GM18867 (cell line): ENCODE measurements around the gene CCDC50.

Experiments
- ATAC-seq: cut with Tn5 transposase; IDR thresholded peaks from one replicate; pipeline ENCODE4 v1.9.1; 2021; ENCODE audit warnings: mild to moderate bottlenecking, moderate library complexity; ENCODE audit not compliant: unreplicated experiment

Gene CCDC50

GRCh38 chr3:191345334-191345733, 16.1 kb downstream of the CCDC50 start:
- ATAC-seq: no peak

- ATAC-seq: no peak
These were observed 18.0 kb downstream of the CCDC50 start for GRCh38 chr3:191347228-191347627.

DNA sequence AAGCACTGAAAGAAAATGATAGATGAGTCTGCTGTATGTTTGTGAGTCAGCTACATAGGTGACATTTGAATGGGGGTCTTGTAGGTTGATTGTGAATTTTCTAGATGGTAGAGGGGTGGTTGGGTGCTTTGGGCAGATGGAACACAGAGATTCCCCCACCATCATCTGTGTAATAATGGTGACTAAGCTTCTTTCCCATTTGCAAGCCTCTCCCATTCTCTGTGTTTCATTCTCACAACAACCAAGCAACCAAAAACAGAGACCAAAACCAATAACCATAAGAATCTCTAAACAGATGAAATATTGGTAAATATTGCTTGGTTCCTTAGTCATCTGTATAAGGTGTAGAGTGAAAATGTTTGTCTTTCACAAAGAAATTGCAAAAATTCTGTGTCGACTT, 18.9 kb downstream of the CCDC50 start:
- no peak for ATAC-seq

DNA sequence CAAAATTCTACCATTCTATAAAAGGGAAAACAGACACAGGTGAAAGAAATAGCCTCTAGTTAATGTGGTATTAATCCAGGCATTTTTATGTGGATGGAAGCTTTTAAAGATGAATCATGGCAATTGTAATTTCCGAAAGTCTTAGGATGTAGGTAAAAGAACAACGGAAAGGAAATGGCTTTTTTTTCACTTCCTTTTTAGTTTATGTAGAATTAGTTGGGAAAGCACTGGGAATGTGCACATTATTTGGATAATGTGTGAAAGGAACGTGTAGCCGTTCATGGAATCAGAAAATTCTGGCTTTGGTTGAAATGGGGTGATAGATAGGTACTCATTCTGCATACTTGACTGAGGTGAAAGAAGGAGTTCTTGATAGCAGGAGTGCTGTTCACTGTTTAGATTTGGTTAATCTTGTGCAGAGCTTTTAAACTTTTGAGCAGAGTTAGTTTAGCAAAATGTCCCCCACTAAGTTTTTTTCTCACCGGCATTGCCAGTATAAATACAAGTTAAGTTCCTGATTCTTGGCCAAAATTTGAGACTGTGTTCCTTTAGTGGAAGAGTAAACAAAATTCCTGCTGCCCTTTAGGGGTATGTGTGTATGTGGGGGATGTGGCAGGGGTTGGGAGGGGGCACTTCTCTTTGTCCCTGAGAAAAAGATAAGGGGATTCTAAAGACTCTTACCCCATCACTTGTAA, 21.3 kb downstream of the CCDC50 start:
- ATAC-seq: no peak

DNA sequence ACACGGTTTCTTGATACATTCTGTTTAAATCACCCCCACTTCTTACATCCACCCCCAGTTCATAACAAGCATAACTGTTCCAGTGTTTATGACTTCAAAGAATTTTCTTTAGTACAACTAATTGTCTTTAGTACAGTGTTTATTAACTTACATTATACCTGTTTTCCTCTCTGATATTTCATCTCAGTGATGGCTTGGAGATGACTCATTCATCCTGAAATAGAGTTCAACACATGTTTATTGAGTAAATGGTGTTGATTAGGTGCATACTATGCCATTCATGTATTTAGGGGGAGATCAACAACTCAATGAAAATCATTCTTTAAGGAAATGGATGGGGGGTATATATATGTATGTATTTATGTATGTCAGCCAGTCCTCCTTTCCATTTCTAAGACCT, 22.8 kb downstream of the CCDC50 start:
- ATAC-seq: no peak

GRCh38 chr3:191353022-191353777, 24.0 kb downstream of the CCDC50 start:
- ATAC-seq: no peak

GRCh38 chr3:191355406-191355805, 26.2 kb downstream of the CCDC50 start:
- peak; percentile 77 for ATAC-seq

DNA sequence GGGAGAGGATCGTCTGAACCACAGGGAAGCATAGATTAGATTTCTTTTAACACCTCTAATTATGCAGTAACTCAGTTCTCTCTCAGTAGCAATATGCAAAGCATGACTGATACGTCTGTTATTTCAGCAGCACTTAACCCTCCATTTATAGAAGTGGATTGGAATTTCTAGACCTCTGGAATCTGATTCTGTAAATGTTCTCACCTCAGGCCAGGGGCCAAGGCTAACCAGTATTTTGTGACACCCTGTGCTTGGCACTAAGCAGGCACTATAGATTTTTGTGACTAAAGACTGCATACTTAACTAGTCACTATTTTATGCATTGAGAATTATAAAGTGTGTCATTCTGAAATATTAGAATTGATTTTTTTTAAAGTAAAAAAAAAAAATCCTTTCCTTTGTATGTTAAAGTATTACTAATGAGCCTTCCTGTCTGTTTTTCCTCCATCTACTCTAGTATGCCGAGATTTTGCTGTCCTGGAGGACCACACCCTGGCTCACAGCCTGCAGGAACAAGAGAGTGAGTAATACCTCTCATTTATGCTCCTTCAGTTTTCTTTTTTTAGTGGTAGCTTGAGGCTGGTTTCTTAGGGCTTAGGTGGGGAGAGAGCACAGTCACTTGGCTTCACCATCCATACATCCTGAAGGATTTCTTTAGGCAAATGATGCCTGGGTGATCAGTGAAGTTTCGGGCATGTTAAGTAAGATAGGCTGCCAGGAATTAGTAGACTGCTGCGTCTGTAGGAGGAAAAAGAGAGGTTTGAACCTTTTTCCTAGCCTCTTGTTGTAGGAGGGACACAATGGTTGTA, 27.6 kb downstream of the CCDC50 start:
- ATAC-seq: peak; percentile 31

DNA sequence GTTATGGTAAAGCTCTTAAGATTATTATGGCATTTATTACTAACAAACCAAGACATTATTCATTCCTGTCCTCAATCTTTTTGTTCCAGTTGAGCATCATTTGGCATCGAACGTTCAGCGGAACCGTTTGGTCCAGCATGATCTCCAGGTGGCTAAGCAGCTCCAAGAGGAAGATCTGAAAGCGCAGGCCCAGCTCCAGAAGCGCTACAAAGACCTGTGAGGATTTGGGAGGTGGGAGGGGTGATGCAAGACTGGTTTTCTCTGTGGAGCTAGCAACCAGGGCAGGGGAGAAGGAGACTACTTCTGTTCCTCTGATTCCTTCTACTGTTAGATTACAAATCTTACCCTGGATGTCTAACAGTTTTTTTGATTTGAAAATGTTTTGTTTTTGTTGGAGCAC, 28.7 kb downstream of the CCDC50 start:
- ATAC-seq: no peak

GRCh38 chr3:191358929-191359328, 29.7 kb downstream of the CCDC50 start:
- ATAC-seq: no peak

DNA sequence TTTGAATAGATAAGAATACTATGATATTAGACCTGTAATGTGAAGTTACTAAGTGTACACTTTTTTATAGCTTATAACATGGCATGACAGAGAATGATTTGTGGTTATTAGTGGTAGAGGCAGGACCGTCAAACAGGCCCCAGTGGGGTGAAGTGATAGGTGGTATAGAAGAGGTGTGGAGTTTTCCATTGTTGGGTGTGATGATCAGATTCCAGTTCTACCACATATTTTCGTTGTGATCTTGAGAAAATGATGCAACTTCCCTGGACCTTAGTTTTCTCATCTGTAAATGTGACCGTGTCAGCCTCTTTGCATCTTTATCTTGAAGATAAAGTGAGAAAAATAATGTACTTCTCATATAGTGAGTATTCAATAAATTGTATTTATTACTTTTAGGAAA, 31.4 kb downstream of the CCDC50 start:
- no peak for ATAC-seq

GRCh38 chr3:191361456-191361855, 32.3 kb downstream of the CCDC50 start:
- ATAC-seq: no peak

DNA sequence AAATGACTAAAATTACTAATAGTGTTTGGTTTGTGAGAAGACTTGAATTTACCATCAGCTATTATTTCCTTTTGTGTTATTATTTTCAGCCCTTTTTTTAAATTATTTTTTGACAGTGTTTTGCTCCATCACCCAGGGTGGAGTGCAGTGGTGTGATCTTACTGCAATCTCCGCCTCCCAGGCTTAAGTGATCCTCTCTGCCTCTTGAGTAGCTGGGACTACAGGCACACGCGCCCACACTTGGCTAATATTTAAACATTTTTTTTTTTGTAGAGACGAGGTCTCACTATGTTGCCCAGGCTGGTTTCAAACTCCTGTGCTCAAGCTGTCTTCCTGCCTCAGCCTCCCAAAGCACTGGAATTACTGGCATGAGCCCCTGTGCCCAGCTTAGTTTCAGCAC, 32.8 kb downstream of the CCDC50 start:
- no peak for ATAC-seq

DNA sequence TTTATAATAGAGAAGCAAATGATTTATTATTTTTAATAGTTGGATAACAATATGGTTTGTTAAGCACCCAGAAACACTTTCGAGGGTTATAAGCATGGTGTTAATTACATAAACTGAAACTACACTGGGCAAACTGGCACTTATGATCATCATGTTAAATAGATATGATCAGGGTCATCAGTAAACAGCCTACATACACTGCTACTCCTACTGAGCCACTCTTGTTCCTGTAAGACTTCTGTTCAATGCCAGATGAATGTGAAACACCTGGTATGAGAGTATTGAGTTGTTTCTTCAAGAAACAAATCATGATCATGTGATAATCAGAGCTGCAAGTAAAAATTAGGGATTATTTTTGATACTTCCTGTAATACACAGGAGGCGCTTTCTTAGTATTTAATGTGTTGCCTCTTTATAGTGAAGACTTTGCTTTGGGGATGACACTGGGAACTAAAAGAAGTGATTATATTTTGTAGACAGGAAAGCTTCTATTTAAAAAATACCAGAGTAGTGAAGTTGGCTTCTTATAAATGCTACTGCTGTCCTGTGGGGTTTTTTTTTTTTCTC, 33.4 kb downstream of the CCDC50 start:
- ATAC-seq: peak; percentile 34

DNA sequence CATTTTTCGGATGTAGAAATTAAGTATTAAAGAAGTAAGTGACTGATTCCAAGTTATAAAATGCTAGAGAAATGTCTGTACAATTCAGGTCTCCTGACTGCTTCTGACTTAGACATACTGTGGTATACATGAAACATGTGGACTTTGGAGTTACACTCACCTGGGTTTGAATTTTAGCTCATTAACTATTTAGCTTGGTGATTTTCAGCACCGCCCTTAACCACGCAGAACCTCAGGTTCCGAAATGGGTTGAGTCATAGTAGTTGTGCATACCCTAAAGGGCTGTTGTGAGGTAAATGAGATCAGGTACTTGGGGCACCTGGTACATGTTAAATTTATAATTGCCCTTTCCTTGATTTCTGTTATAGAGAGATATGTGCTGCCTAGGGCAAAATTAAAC, 34.0 kb downstream of the CCDC50 start:
- ATAC-seq: no peak

- no peak for ATAC-seq
These were observed 37.5 kb downstream of the CCDC50 start for GRCh38 chr3:191366675-191367074.

DNA sequence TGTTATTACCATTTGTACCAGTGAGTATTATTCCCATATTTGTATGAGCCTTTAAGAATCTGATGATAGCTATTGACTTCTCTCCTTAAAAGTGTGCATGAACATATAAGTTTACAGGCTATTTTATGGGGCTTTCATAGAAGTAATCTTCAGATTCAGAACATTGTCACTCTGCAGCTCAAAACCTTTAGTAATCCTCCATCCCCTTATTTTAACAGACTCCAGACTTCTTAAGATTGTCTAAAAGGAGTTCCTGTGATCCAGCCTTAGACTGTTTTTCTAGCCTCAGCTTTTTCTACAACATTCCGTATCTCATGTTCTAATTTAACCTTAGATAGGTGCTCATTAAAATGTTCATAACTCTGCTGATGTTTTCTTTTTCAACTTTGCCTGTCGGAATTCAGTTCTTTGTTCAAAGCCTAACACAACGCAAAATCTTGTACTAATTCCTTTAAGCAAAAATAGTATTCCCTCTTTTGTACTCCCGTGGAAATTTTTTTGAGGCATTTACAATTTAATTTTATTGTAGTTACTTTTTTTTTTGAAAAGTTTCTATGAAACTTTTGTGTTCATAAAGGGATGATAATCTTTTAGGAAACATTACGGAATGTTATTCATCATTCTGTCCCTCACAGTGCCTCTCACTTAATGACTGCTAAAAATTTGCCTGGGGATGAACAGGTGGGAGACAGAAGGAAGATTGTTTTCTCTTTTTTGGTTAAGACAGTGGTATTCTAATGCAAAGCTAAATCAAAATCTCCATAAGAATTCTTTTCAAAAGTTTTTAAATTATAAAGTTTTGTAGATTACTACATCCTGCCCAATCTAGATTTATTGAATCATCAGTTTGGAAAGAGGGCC, 39.8 kb downstream of the CCDC50 start:
- no peak for ATAC-seq

DNA sequence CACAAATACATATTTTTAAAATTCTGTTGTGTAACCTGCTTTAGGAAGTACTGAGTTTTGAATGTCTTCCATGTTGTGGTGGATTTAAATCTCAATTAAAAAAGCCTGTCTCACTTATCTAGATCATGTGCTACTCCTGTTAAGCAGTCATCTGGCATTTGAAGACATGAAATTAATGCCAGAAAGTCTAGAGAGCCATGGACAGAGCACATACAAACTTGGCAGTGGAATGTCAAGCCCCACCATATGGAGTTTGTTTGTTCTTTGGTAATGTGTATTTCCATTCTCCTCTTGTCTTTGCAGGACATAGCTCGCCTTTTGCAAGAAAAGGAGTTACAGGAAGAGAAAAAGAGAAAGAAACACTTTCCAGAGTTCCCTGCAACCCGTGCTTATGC, 40.4 kb downstream of the CCDC50 start:
- no peak for ATAC-seq

DNA sequence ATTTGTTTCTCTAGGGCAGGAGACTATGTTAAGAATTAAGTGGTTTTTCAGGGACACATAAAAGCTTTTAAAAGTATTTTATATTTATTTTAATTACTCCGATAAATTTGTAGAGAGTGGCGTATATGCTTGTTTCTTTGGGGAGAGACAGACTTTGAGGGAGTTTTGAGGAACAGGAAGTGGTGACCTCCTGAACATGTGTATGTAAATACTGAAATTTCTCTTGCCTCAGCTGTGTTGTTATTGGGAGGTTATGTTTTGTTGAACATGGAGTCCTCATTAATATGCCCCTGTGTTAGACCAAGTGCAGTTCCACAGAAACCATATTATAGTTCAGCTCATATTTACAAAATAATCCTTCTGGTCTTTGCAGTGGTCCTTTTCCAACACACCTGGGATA, 42.9 kb downstream of the CCDC50 start:
- no peak for ATAC-seq

- no peak for ATAC-seq
These were observed 44.1 kb downstream of the CCDC50 start for GRCh38 chr3:191373327-191373726.
